Left kidney (tissue), 2 donors: Measurements from ENCODE around the gene ASCC3. TPM values are rescaled to one million over a fixed set of nuclear protein-coding genes. Genes with fewer than 3 reads are reported as not detected.
A peak's percentile ranks its signal among the peaks of the same experiment; 100 is the strongest.
"Not testable (repeated sequence)": the region's sequence is repeated elsewhere in the genome, so short reads cannot be mapped to it uniquely, and the experiment has no call there.

Source experiments
- DNase-seq: peaks from one replicate; pipeline ENCODE4 v3.0.0-alpha.2; 2013
- polyA plus RNA-seq: library from polyadenylated mRNA; unstranded; fragments of 120-200 nt; gene quantifications from one replicate; pipeline ENCODE4 v1.2.1, GENCODE V29; 2013; ENCODE audit not compliant: insufficient read length

The ASCC3 gene
- polyA plus RNA-seq, 1 donor: 30.2 TPM

DNA sequence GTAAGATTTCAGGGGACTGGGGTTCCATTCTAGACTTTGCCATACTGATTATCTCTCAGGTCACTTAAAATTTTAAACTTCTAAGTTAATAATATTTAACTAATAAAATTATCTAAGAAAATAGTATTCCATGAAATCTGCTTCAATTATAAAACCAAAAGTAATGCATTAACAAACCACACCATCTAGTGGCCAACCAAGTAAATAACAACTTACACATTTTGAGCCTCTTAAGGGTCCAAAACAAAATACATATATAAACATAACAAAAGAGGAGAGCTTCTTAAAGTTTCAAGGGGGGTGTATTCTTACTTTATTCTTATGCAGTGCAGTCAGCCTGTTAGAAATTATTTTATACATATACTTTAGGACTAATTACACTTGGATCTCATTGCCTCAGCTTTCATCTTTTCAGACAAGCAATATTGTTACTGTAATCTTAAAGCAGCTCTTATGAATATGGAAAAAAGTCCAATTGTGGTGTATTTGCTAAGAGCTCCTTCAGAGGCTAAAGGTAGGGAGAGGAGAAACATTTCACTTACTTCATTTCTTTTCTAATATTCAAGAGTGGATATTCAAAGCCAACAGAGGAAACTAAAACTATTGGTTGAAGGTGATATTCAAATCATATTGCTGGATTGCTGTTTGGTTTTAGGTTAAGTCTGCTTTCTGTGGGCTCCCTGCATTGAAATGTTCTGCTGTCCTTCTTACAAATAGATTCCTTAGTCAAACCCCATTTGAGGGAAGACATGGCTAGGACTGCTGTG lies 216.7 kb downstream of the ASCC3 start:
- peak; percentile 14 for DNase-seq

DNA sequence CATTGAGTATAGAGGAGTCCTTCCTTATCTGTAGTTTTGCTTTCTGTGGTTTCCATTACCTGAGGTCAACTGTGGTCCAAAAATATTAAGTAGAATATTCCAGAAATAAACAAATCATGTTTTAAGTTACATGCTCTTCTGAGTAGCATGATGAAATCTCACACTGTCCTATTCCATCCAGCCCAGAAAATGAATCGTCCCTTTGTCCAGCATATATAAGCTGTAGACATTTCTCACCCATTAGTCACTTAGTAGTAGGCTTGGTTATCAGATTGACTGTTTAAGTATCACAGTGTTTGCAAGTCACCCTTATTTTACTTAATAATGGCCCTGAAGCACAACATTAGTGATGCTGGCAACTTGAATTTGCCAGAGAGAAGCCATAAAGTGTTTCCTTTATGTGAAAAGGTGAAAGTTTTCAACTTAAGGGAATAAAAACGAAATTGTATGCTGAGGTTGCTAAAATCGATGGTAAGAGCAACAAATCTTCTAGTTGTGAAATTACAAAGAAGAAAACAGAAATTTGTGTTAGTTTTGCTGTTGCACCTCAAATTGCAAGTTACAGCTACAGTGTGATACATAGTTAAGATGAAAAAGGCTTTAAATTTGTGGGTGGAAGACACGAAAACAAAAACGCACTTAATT lies 217.8 kb downstream of the ASCC3 start:
- DNase-seq: no peak

DNA sequence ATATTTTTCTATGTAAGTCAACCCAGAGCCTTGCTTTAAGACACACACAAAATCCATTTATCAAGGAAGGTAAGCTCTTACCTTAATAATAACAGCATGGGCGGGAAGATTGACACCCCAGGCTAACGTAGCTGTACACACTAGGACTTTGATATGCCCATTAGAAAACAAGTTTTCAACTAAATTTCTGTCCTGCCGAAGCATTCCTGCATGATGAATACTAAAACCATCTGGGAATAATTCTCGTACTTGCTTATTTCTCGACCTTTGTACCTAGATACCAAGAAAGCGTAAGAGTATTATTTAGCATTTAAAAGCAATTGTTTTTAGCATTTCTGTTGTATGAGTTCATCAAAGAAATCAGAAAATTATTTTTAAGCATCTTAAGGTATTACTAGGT lies 218.9 kb downstream of the ASCC3 start:
- DNase-seq: no peak

DNA sequence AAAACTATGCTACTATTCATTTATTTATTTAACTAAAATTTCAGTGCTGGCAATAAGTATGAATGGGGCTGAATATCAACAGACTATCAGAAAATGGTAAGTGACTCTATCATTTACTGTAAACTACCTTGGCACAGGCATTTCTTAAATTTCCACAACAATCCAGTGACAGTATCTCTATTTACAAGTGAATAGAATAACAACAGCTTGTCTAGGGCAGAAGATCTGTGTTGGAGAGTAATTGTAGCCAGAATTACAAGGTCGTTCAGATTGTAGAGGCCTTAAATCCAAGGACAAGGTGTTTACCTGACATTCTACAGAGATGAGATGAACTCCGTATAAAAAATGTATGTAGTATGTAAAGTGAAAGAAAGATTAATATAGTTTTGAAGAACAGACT lies 222.6 kb downstream of the ASCC3 start:
- DNase-seq: no peak

DNA sequence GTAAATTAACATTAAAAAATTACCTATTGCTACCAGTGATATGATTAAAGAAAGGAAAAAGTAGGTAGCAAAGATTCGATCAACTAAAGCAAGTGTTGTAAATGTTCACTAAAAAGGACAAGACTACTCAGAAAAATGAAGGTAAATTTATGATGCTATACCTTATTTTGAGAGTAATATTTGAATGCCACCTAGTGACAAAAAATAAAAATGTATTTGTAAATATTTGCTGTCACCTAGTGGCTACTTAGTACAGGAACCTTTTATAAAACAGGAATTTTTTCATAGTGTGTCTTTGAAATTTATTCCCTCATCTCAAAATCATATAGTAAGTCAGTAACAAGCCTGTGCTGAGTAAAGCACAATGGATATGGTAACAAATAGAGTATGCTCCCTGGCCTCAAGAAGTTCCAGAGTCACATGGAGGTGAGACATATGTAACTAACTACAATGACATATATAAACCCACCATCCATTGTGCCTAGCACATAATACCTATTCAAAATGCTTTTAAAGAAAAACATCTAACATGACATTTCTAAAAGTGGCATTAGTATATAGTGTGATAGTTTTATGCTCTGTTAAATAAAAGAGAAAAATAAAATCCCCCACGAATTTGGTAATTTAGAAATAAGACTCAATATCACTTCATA lies 223.3 kb downstream of the ASCC3 start:
- peak; percentile 26 for DNase-seq

DNA sequence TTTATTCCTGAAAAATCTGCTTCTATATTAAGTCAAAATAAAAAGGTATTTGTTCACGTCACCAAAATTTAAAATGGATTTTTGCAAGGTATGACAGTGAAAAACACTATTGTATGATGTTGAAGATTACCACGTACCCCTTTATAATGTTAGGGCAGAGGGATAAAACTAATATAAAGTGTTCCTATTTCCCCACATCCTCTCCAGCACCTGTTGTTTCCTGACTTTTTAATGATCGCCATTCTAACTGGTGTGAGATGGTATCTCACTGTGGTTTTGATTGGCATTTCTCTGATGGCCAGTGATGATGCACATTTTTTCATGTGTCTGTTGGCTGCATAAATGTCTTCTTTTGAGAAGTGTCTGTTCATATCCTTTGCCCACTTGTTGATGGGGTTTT lies 240.0 kb downstream of the ASCC3 start:
- DNase-seq: not testable (repeated sequence)

DNA sequence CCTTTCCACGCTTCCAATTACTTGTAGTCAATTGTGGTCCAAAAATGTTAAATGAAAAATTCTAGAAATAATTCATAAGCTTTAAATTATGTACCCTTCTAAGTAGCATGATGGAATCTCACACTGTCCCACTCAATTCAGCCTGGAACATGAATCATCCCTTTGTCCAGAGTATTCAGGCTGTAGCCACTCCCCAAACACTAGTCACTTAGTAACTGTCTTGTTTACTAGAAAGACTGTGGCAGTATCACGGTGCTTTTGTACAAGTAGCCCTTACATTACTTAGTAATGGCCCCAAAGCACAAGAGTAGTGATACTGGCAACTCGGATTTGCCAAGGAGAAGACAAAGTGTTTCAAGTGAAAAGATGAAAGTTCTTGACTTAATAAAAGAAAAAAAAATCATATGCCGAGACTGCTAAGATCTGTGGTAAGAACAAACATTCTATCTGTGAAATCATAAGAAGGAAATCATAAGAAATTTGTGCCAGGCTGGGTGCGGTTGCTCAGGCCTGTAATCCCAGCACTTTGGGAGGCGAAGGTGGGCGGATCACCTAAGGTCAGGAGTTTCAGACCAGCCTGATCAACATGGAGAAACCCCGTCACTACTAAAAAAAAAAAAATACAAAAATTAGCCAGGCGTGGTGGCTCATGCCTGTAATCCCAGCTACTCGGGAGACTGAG lies 247.9 kb downstream of the ASCC3 start:
- DNase-seq: no peak

DNA sequence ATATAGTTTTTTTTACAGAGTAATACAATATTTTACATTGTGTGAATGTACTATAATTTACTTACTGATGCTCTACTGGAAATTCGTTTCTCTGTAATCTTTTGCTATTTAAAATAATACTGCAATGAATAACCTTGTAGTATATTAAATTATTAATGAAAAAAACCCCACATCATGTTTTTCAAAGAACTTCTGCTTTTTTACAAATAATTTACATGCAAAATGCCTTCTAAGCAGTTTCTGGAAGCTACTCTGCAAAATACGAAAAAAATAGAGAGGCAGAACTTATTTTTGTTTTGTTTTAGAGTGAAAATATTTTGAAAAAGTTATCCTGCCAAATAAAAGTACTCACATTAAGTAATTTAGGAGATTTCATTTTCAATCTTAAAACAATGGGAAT lies 250.6 kb downstream of the ASCC3 start:
- DNase-seq: no peak

DNA sequence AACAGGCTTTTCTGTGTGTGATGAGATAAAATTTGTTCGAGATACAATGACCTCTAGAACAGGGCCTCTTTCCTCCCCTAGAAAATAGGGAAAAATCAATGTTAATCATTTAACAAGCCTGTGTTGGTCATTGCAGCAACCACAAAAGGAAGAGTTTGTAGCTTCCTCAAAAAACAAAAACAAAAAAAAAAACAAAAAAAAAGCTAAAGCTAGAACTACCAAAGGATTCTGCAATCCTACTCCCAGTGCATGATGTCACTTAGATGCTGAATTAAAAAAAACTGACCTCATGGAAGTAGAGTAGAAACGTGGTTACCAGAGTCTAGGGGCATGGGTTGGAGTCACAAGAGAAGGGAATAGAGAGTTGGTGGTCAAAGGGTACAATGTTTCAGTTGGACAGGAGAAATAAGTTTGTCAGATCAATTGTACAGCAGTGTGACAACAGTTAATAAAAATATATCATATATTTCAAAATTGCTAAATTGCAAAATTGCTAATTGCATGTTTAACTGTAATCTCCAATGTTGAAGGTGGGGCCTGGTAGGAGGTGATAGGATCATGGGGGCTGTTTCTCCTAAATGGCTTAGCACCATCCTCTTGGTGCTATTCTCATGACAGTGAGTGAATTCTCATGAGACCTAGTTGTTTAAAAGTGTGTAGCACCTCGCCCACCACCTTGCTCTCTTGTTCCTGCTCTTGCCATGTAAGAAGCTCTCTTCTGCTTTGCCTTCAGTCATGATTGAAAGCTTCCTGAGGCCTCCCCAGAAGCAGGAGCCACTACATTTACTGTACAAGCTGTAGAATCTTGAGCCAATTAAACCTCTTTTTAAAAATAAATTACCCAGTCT lies 253.0 kb downstream of the ASCC3 start:
- no peak for DNase-seq

DNA sequence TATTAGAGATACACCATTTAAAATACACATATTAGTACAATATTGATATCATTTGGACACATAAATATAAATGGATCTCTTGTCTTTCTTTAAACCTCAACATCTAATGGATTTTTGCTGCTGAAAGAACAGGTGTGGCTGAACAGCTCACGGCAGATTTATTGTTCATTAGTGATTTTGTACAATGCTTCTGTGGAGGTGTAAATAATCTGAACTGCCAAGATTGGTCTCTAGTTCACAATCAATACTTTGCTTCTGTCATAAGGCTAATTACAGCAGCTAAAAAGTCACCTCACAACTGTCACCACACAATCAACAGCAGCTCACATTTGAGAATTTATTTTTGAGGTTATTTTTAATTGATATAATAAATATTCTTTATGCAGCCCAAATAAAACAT lies 254.4 kb downstream of the ASCC3 start:
- DNase-seq: no peak

DNA sequence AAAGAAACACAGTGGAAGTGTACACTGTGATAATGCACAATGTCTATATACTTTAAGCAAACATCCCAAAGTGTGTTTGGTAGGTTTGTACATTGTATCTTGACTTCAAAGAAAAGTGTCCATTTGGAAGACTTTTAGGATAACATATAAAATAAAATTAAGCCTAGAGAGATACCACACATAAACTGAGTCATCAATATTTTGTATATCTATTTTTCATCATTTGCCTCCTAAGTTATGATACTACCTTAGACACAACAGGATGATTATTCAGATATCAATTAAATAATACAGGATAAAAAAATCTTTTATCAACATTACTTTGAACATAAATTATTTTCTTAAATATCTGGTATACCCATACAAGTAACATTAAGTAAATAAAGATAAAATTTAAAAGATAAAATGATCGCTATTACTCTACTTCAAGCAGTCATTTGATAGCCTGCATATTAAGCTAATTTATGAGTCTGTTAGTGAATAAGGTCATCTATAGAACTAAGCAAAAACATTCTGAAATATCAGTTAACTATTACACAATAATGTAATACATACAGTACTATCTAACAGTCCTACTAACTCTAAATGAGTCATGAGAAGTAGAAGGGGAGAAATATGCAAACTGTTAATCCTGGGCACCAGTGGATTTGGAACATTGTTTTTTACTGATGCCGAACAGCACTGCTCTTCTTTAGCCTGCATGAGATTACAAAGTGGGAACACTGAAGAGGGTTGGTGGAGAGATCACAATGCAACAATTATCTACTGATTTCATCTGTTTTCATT lies 258.0 kb downstream of the ASCC3 start:
- DNase-seq: no peak

DNA sequence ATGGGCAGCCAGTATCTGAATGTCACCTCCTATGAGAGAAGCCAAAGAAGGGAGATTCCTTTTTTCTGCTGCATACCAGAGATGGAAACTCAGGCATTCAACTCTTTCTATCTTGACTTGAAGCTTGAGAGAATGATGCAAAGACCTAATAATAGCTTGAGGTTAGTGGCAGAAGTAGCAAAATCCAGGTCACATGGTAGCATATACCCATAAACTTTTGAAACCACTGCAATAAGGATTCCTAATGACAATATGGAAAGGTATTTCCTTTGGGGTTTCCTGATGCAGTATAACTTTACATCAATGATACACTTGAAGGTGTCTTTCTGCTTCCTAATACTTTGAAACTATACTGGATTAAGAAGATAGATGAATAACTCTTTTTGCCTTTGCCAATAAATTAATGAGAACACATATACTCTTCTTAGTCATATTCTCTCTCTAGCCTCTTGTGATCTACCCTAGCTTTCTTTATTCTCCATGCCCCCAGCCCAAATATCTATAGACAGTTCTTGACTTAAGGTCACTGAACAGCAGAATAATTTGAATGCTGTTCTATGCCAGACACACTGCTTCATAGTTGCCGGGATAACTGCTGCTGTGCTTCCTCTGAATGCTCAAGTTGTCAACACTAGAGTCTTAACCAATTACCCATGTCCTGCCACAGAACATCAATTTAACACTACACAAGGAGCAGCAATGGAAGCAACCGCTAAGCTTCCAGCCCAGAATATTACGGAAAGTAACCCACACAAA lies 260.9 kb downstream of the ASCC3 start:
- no peak for DNase-seq

DNA sequence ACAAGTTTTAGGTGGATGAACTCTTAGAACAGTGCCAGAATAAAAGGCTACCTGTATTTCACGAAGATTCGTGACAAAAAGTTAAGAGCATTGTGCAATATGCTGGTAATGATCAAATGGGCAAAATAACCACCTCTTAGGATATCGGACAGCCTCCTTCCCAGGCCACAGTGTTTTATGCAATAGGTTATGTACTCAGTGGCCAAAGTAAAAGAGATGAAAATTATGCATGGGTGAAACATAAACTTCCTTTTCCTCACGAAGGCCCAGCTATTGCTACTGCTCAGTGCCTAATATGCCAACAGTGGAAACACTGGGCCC lies 262.8 kb downstream of the ASCC3 start:
- DNase-seq: no peak

DNA sequence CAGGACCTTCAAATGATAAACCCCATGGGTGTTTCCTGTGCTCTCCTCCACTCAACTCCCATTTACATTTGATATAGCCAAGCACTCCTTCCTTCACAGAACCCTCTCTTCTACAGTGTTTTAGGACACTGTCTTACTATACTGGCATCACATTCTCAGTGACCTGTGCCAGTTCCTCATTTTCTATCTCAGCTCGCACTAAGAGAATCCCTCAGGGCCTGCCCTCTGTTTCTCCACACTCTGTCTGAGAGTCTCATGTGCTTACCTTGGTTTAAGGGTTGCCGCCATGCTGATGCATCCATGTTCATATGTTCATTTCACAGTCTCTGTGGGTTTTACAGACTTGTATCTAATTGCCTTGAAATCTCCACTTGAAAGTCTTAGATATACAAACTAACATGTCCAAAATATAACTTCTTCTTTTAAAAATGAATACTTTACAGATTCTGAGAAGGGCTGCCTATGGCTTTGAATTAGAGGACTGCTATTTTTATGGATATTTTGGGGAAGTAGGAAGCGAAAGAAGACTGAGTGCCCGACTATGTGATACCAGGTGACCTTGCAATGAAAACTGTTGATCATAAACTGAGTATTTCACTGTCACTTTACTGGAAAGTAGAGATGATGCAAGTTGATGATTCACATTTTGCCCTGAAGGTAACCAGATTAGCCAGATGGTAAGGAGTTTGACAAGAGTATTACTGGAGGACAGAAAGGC lies 263.3 kb downstream of the ASCC3 start:
- no peak for DNase-seq

DNA sequence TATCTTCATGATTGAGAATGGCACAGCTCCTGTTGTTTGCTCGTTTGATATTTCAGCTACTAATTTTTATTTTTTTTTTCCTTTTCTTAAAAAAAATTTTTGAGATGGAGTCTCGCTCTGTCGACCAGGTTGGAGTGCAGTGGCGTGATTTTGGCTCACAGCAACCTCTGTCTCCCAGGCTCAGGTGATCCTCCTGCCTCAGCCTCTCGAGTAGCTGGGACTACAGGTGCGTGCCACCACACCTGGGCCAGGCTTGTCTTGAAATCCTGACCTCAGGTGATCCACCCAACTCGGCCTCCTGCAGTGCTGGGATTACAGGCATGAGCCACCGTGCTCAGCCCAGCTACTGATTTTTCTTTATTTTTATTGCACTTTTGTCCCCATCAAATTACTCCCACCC lies 266.2 kb downstream of the ASCC3 start:
- DNase-seq: no peak

DNA sequence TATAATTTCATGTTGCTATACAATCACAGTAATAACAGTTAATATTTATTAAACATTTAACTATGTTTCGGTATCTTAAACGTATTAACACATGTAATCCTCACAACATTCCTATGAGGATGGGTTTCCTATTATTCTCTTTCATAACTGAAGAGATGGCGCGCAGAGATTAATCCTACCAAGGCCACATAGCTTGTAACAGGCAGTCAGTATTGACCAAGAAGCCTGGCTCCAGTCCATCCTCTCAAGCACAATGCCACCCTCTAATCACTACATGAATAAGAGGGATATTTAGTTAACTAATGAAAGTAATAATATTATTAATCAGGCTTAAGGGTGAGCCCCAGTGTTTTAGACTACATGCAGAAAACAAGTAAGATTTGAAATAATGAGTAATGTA lies 266.7 kb downstream of the ASCC3 start:
- DNase-seq: no peak

DNA sequence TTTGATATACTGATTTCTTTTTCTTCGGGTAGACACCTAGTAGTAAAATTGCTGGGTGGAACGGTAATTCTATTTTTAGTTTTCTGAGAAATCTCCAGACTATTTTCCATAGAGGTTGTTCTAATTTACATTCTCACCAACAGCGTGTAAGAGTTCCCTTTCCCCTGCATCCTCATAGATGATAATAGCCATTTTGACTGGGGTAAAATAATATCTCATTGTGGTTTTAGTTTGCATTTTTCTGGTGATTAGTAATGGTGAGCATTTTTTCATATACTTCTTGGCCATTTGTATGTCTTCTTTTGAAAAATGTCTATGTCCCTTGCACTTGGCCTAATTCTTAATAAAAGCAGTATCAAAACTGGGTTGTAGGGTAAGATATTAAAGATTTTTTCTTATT lies 267.5 kb downstream of the ASCC3 start:
- DNase-seq: no peak

DNA sequence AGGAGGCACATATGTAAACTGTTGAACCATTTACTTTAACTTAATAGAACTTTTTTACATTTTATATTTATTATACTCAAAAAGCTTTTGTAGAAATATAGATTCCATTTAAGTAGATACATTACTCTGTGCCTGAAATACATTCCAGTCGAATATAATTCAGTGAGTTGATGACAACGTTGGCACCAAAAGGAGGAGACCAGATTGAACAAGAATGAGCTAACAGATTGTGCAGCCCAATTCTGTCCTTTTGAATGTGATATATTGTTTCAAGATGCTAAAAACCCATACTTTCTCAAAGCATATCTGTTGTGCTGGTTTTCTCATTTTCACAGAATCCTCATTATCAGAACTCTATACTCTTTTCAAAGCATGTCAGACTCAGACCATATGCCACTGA lies 269.0 kb downstream of the ASCC3 start:
- DNase-seq: no peak

DNA sequence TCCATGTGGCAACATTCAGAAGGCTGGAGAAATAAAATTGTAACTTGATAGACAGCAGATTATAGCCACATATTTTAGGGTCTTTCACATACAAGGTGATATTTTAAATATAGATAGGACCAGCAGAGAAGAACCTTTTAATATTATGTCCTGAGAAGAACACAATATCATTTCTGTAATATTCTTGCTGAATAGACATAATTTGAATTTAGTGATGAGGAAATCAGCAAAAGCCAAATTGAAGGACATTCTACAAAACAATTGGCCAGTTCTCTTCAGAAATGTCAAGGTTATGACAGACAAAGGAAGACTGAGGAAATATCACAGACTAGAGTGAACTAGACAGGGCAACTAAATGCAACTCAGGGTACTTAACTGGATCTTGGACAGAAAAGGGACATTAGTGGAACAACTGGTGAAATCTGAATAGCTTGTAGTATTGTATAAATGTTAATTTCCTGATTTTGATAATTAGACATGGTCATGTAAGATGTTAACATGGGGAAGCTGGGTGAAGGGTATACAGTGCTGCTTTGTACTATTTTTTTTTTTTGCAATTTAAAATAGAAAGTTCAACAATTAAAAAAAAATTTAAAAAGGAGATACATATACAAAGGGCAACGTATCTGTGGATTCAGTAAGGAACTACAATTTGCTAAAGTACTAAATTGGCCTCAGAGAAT lies 281.9 kb downstream of the ASCC3 start:
- DNase-seq: no peak
